Endodermal cell (in vitro differentiated cells): Measurements from ENCODE around the gene C5orf58. TPM values are rescaled to one million over a fixed set of nuclear protein-coding genes. Genes with fewer than 3 reads are reported as not detected.

Experiments
- DNase-seq: peaks from one replicate; pipeline ENCODE4 v3.0.0-alpha.2; 2017
- H3K27ac ChIP-seq: 2 replicates; pipeline ENCODE4 v1.5.1; 2013; ENCODE audit warnings: mild to moderate bottlenecking, low read depth, low read length, moderate library complexity
- H3K27me3 ChIP-seq: 2 replicates; pipeline ENCODE4 v1.6.1; 2013; ENCODE audit warnings: mild to moderate bottlenecking, low read length, moderate library complexity; ENCODE audit not compliant: insufficient read depth, control insufficient read depth, poor library complexity, severe bottlenecking
- H3K36me3 ChIP-seq: 2 replicates; pipeline ENCODE4 v1.7.0; 2013; ENCODE audit warnings: mild to moderate bottlenecking, low read length, moderate library complexity; ENCODE audit not compliant: control insufficient read depth, insufficient read depth
- H3K4me1 ChIP-seq: one replicate; pipeline ENCODE4 v1.7.0; 2013; ENCODE audit warnings: low read length; ENCODE audit not compliant: control insufficient read depth, insufficient read depth
- H3K4me3 ChIP-seq: 2 replicates; pipeline ENCODE4 v1.5.1; 2013; ENCODE audit warnings: mild to moderate bottlenecking, low read length, moderate library complexity
- H3K9ac ChIP-seq: 2 replicates; pipeline ENCODE4 v1.6.1; 2013; ENCODE audit warnings: mild to moderate bottlenecking, low read length, moderate library complexity; ENCODE audit not compliant: poor library complexity, severe bottlenecking; ENCODE audit errors: extremely low read depth
- H3K9me3 ChIP-seq: 2 replicates; pipeline ENCODE4 v1.6.1; 2013; ENCODE audit warnings: mild to moderate bottlenecking, low read length, moderate library complexity; ENCODE audit not compliant: control insufficient read depth
- H3K27ac Mint-ChIP-seq: 2 replicates; pipeline ENCODE4 v1.8.0; 2020; ENCODE audit warnings: mixed read lengths
- H3K27me3 Mint-ChIP-seq: 2 replicates; pipeline ENCODE4 v1.8.0; 2021; ENCODE audit warnings: mild to moderate bottlenecking, mixed read lengths; ENCODE audit not compliant: insufficient read depth
- H3K36me3 Mint-ChIP-seq: 2 replicates; pipeline ENCODE4 v1.8.0; 2020; ENCODE audit warnings: low read depth, mixed read lengths
- H3K4me1 Mint-ChIP-seq: 2 replicates; pipeline ENCODE4 v1.8.0; 2020; ENCODE audit warnings: mixed read lengths
- H3K4me3 Mint-ChIP-seq: 2 replicates; pipeline ENCODE4 v1.8.0; 2020; ENCODE audit warnings: mild to moderate bottlenecking, moderate library complexity, mixed read lengths
- H3K9me3 Mint-ChIP-seq: 2 replicates; pipeline ENCODE4 v1.8.0; 2020; ENCODE audit warnings: mild to moderate bottlenecking, mixed read lengths
- WGBS, 2 experiments: methylation state at CpG; one replicate each; pipeline versions ENCODE4 v1.1.5 to v1.1.7; 2013; ENCODE audit warnings: missing lambda C conversion rate in 2 of 2, mixed read lengths in 1 of 2; ENCODE audit not compliant: insufficient coverage in 1 of 2, insufficient read length in 1 of 2; 5-methylcytosine and 5-hydroxymethylcytosine counted together
- total RNA-seq, 2 donors: library from RNA; stranded (reverse); fragmentation: NEBNext Ultra II Directional in 1 of 2; extraction: Animal tissue kit (Norgen Biotek cat#: 25700) in 1 of 2; gene quantifications; 2 replicates in 1 of 2; 3 replicates in 1 of 2; pipeline ENCODE4 v1.2.1, GENCODE V29; 2021
- TF ChIP-seq, protein P1 (sequence below): fragments of 200-600 bp; sonication (generic); conservative IDR thresholded peaks from 2 replicates; pipeline ENCODE4 v1.5.0; 2021; ENCODE audit warnings: antibody characterized with exemption, mild to moderate bottlenecking

Gene C5orf58
- total RNA-seq, 2 donors from 2014 or later: 0.95 TPM; not detected in 1

DNA sequence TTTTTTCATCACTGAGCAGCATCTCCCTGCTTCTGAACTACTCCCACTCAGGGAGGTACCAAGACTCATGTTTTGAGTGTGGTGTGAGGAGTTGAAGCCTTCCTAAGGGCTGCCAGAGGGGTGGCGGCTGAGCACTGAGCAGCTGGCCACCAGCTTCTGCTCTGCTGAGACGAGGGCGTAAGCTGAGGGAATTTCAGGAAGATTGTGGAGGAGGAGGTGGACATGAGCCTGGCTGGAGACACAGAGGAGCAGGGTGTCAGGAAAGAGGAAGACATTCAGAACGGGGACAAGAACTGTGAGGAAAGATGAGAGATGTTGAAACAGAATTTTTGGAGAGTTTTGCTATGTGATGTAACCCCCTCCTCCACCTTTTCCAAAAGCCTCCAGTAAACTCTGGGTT is 57.0 kb downstream of the C5orf58 start:
- Mint-ChIP-seq H3K27ac (no peak overlapping the region), H3K4me3 (no peak overlapping the region), H3K36me3 (no peaks in the 10 kb centered on the region), H3K4me1 (peaks cover 7% of the 10 kb centered on the region), H3K9me3 (peaks cover 20% of the 10 kb centered on the region), H3K27me3 (peaks cover 21% of the 10 kb centered on the region)
- Histone ChIP-seq H3K9me3 (peaks cover 13% of the 10 kb centered on the region), H3K27ac (no peak overlapping the region), H3K9ac (no peak overlapping the region), H3K4me1 (peaks cover 5% of the 10 kb centered on the region), H3K27me3 (peaks cover 18% of the 10 kb centered on the region), H3K36me3 (no peaks in the 10 kb centered on the region), H3K4me3 (no peak overlapping the region)
- DNase-seq: no peak
- WGBS, 2 experiments: 90 to 100% methylated on average over 1 to 4 of the region's 4 CpGs
- TF ChIP-seq, protein P1, sequence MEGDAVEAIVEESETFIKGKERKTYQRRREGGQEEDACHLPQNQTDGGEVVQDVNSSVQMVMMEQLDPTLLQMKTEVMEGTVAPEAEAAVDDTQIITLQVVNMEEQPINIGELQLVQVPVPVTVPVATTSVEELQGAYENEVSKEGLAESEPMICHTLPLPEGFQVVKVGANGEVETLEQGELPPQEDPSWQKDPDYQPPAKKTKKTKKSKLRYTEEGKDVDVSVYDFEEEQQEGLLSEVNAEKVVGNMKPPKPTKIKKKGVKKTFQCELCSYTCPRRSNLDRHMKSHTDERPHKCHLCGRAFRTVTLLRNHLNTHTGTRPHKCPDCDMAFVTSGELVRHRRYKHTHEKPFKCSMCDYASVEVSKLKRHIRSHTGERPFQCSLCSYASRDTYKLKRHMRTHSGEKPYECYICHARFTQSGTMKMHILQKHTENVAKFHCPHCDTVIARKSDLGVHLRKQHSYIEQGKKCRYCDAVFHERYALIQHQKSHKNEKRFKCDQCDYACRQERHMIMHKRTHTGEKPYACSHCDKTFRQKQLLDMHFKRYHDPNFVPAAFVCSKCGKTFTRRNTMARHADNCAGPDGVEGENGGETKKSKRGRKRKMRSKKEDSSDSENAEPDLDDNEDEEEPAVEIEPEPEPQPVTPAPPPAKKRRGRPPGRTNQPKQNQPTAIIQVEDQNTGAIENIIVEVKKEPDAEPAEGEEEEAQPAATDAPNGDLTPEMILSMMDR: no peak

DNA sequence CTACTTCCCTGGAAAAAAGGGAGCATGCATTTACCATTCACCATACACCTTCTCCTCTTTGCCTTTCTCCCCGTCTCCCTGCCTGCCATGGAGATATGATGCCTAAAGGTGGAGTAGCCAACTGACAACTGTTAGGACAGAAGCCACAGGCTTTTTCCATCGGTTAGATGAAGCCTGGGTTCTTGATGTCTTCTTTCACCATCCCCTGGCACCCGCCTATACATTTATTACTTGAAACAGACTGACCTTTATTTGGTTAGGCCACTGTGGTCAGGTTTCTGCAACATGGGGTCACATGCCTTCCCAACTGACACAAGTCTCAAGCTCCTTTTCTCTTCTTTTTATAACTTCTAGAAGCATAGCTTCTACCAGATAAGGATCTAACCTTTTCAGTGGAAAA is 57.7 kb downstream of the C5orf58 start:
- WGBS, 2 experiments: 90 to 100% methylated on average over 2 to 3 of the region's 3 CpGs
- no peak for DNase-seq
- H3K36me3 ChIP-seq: no peaks in the 10 kb centered on the region
- Mint-ChIP-seq H3K9me3 (peaks cover 16% of the 10 kb centered on the region), H3K4me3 (no peak overlapping the region), H3K36me3 (no peaks in the 10 kb centered on the region), H3K4me1 (peaks cover 7% of the 10 kb centered on the region), H3K27ac (no peak overlapping the region), H3K27me3 (peaks cover 24% of the 10 kb centered on the region)
- TF ChIP-seq, protein P1: no peak
- peaks cover 23% of the 10 kb centered on the region for H3K27me3 ChIP-seq
- H3K9me3 ChIP-seq: peaks cover 9% of the 10 kb centered on the region
- no peak overlapping the region for H3K4me3 ChIP-seq
- peaks cover 5% of the 10 kb centered on the region for H3K4me1 ChIP-seq
- H3K9ac ChIP-seq: no peak overlapping the region
- H3K27ac ChIP-seq: no peak overlapping the region

DNA sequence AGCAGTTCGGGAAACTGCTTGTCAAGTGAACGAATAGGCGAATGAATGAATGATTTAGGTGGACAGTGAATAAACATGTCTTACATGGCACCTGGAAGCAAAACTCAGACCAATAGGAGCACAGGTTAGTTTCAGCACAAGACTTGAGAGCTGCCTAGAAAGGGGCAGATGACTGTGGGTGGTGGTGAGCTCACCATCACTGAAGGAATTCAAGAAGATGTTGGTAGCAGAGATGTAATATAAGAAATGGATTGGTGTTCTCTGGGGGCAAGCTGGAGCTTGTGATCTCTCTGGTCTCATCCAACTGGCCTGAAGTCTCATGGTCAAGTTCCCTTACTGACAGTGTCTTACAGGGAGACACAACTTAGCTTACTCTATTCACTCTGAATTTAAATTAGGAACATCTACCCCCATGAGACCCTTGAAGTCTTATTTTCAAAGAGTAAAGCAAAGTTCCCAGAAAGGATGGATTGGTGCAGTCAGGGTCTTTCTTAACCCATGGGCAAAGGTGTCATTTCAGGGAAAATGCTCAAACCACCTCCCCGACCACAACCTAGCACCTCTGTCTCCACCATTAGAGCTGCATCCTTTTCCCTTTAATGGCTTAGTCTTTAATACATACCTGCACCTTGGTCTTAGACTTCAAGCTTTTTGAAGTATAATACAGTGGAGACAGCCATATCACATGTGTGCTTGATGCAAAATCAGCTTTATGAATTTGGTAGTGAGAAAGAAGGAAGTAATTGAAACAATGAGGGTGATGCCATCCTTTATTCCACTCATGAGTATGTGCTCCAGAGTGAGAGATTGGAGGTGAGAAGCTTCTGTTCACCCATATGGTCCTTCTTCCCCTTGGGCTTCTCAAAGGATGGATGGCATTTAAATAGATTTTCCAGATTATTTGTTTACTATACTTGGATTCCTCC is 59.7 kb downstream of the C5orf58 start:
- DNase-seq: no peak
- TF ChIP-seq, protein P1: no peak
- peaks cover 5% of the 10 kb centered on the region for H3K4me1 ChIP-seq
- H3K27ac ChIP-seq: no peak overlapping the region
- H3K9me3 ChIP-seq: peaks cover 8% of the 10 kb centered on the region
- Mint-ChIP-seq H3K9me3 (peaks cover 16% of the 10 kb centered on the region), H3K4me3 (no peak overlapping the region), H3K4me1 (peaks cover 7% of the 10 kb centered on the region), H3K36me3 (no peaks in the 10 kb centered on the region), H3K27me3 (peaks cover 32% of the 10 kb centered on the region), H3K27ac (no peak overlapping the region)
- no peaks in the 10 kb centered on the region for H3K36me3 ChIP-seq
- H3K27me3 ChIP-seq: peaks cover 42% of the 10 kb centered on the region
- H3K4me3 ChIP-seq: no peak overlapping the region
- 96 to 100% methylated on average over 4 of the region's 4 CpGs for WGBS, 2 experiments
- H3K9ac ChIP-seq: no peak overlapping the region
